GM19043 (cell line): Measurements from ENCODE around the gene GPC1.
A peak's percentile ranks its signal among the peaks of the same experiment; 100 is the strongest.

ENCODE experiments used
- ATAC-seq: cut with Tn5 transposase; IDR thresholded peaks from one replicate; pipeline ENCODE4 v1.9.1; 2021; ENCODE audit warnings: low read depth; ENCODE audit not compliant: unreplicated experiment

Gene GPC1

GRCh38 chr2:240428245-240428644, 7.2 kb upstream of the GPC1 start:
- no peak for ATAC-seq

- no peak for ATAC-seq
Measured at GRCh38 chr2:240429341-240429871, 6.1 kb upstream of the GPC1 start.

GRCh38 chr2:240429872-240430491, 5.5 kb upstream of the GPC1 start:
- no peak for ATAC-seq

GRCh38 chr2:240430595-240430994, 4.9 kb upstream of the GPC1 start:
- no peak for ATAC-seq

GRCh38 chr2:240431271-240431660, 4.2 kb upstream of the GPC1 start:
- ATAC-seq: no peak

GRCh38 chr2:240431661-240432424, 3.6 kb upstream of the GPC1 start:
- ATAC-seq: no peak

GRCh38 chr2:240432430-240432819, 3.0 kb upstream of the GPC1 start:
- no peak for ATAC-seq

GRCh38 chr2:240432820-240433801, 2.4 kb upstream of the GPC1 start:
- ATAC-seq: no peak

- ATAC-seq: no peak
Measured at GRCh38 chr2:240433973-240434727, 1.3 kb upstream of the GPC1 start.

GRCh38 chr2:240434728-240435456, 571 bp upstream of the GPC1 start:
- ATAC-seq: peak; percentile 60

GRCh38 chr2:240435948-240436682, 652 bp downstream of the GPC1 start:
- ATAC-seq: peak; percentile 8

GRCh38 chr2:240436683-240437550, 1.5 kb downstream of the GPC1 start:
- no peak for ATAC-seq

- ATAC-seq: no peak
Measured at GRCh38 chr2:240437551-240437860, 2.0 kb downstream of the GPC1 start.

- ATAC-seq: no peak
Measured at GRCh38 chr2:240437861-240438809, 2.7 kb downstream of the GPC1 start.

GRCh38 chr2:240438810-240439697, 3.6 kb downstream of the GPC1 start:
- ATAC-seq: no peak

GRCh38 chr2:240439698-240440151, 4.3 kb downstream of the GPC1 start:
- ATAC-seq: no peak
